ENCODE results near the gene GASK1A.

DNA sequence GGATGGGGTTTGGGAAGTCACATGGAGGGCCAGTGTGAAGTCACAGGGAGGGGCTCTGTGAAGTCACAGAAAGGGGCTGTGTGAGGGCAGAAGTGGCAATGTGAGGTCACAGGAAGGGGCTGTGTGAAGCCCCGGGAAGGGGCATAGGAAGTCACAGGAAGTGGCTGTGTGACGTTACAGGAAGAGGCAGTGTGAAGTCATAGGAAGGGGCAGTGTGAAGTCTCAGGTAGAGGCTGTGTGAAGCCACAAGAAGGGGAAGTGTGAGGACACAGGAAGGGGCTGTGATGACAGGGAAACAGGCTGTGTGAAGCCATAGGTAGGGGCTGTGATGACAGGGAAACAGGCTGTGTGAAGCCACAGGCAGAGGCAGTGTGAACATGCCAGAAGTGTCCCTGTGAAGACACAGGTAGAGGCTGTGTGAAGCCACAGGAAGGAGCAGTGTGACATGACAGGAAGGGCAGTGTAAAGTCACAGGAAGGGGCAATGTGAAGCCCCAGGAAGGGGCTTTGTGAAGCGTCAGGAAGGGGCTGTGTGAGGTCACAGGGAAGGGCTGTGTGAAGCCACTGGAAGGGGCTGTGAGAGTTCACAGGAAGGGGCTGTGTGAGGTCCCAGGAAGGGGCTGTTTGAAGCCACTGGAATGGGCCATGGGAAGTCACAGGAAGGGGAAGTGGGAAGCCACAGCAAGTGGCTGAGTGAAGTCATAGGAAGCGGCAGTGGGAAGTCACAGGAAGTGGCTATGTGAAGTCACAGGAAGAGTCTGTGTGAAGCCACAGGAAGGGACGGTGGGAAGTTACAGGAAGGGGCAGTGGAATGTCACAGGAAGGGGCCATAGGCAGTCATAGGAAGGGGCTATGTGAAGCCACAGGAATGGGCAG, 37.1 kb downstream of the GASK1A start:
- TF ChIP-seq, protein P1, sequence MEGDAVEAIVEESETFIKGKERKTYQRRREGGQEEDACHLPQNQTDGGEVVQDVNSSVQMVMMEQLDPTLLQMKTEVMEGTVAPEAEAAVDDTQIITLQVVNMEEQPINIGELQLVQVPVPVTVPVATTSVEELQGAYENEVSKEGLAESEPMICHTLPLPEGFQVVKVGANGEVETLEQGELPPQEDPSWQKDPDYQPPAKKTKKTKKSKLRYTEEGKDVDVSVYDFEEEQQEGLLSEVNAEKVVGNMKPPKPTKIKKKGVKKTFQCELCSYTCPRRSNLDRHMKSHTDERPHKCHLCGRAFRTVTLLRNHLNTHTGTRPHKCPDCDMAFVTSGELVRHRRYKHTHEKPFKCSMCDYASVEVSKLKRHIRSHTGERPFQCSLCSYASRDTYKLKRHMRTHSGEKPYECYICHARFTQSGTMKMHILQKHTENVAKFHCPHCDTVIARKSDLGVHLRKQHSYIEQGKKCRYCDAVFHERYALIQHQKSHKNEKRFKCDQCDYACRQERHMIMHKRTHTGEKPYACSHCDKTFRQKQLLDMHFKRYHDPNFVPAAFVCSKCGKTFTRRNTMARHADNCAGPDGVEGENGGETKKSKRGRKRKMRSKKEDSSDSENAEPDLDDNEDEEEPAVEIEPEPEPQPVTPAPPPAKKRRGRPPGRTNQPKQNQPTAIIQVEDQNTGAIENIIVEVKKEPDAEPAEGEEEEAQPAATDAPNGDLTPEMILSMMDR (IDR thresholded peaks at IDR 0.05), result no peak
- TF ChIP-seq POLR2A (IDR thresholded peaks at IDR 0.05), result no peak

Data from body of pancreas (tissue), 4 donors.